AG04449 (cell line): Measurements from ENCODE around the gene LAPTM5.
A peak's percentile ranks its signal among the peaks of the same experiment; 100 is the strongest.

Source experiments
- CTCF ChIA-PET: fragments of 350-600 bp; formaldehyde crosslinking; extraction: SDS; loops from one replicate; lab custom pipeline; 2021; ENCODE audit warnings: antibody characterized with exemption; lab: Yijun Ruan, JAX
- POLR2A ChIA-PET: fragments of 400-600, 350-600 bp; formaldehyde crosslinking; extraction: SDS; loops from one replicate; lab custom pipeline; 2020; ENCODE audit warnings: antibody characterized with exemption, inconsistent platforms; lab: Yijun Ruan, JAX
- DNase-seq: peaks from one replicate; pipeline ENCODE4 v3.0.0-alpha.2; 2010; ENCODE audit warnings: low read depth, low spot score
- H3K4me3 ChIP-seq: 2 replicates; pipeline ENCODE4 v1.5.1; 2011; ENCODE audit warnings: low read depth, mild to moderate bottlenecking, control low read depth, low read length
- TF ChIP-seq, protein P1 (sequence below): IDR thresholded peaks from one replicate; pipeline ENCODE4 v1.5.1; 2011; ENCODE audit warnings: mild to moderate bottlenecking, moderate library complexity, low read length, control low read depth, inconsistent platforms; ENCODE audit not compliant: insufficient read depth; ENCODE audit errors: missing control alignments

Gene LAPTM5

DNA sequence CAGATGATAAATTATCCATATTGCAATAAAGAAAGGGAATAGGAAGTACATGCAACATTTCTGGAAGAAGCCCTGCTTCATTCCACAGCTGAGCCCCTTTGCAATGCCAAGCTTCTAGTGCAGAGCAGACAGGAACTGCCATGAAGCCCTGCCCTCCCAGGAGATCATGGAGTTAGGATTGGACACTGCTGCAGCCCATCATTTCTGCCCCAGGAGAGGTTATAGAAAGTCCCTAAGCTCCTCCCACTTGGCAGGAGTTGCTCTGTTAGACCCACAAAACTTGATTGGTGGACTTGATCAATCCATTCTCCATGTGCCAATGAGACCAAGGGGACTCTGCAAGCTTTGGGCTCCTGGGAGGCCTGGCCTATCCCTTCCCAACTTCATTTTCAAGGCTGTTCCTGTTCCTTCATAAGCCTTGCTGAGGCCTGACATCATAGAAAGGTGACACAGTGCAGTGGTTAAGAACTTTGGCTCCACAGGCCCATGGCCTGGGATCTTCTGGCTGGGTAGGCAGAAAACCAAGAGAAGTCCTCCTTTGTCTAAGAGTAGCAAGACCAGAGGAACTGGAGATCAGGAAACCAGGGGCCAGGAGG, 1.3 kb upstream of the LAPTM5 start:
- ChIA-PET CTCF (interaction anchor here (1.3 to 7.6 kb wide), 6 partner anchors 10 to 153 kb away, joined by 4 to 83 read pairs (median 9); partner anchors contain the start of gene MATN1), POLR2A (no interaction called here)
- DNase-seq, result no peak
- H3K4me3 ChIP-seq, result no peak overlapping the region
- TF ChIP-seq, protein P1, sequence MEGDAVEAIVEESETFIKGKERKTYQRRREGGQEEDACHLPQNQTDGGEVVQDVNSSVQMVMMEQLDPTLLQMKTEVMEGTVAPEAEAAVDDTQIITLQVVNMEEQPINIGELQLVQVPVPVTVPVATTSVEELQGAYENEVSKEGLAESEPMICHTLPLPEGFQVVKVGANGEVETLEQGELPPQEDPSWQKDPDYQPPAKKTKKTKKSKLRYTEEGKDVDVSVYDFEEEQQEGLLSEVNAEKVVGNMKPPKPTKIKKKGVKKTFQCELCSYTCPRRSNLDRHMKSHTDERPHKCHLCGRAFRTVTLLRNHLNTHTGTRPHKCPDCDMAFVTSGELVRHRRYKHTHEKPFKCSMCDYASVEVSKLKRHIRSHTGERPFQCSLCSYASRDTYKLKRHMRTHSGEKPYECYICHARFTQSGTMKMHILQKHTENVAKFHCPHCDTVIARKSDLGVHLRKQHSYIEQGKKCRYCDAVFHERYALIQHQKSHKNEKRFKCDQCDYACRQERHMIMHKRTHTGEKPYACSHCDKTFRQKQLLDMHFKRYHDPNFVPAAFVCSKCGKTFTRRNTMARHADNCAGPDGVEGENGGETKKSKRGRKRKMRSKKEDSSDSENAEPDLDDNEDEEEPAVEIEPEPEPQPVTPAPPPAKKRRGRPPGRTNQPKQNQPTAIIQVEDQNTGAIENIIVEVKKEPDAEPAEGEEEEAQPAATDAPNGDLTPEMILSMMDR, result no peak

DNA sequence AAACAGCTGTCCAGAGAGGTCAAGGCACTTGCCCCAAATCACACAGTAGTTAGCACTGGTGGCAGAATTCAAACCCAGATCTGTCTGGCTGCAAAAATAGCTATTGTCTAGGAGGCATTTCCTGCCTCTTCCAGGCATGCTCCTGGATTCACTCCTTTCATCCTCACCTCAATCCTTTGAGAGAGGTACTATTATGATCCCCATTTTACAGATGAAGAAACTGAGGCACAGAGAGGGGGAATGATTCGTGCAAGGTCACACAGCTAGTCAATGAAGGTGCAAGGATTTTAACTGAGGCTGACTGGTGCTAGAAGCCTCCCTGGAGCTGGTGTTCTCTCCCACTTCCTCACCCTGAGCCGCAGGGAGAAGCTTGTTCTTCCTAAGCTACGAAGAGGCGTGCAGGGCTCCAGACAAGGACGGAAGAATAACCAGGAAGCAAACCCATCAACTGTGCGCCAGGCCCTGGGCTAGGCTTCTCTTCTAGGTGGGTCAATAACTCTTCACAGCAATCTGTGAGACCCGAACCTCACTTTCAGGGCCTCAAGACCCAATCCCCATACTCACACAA, 631 bp upstream of the LAPTM5 start:
- ChIA-PET CTCF (interaction anchor here (1.3 to 7.6 kb wide), 5 partner anchors 9 to 43 kb away, joined by 6 to 83 read pairs (median 12); partner anchors contain the start of gene MATN1), POLR2A (no interaction called here)
- TF ChIP-seq, protein P1, result no peak
- no peak overlapping the region for H3K4me3 ChIP-seq
- no peak for DNase-seq

DNA sequence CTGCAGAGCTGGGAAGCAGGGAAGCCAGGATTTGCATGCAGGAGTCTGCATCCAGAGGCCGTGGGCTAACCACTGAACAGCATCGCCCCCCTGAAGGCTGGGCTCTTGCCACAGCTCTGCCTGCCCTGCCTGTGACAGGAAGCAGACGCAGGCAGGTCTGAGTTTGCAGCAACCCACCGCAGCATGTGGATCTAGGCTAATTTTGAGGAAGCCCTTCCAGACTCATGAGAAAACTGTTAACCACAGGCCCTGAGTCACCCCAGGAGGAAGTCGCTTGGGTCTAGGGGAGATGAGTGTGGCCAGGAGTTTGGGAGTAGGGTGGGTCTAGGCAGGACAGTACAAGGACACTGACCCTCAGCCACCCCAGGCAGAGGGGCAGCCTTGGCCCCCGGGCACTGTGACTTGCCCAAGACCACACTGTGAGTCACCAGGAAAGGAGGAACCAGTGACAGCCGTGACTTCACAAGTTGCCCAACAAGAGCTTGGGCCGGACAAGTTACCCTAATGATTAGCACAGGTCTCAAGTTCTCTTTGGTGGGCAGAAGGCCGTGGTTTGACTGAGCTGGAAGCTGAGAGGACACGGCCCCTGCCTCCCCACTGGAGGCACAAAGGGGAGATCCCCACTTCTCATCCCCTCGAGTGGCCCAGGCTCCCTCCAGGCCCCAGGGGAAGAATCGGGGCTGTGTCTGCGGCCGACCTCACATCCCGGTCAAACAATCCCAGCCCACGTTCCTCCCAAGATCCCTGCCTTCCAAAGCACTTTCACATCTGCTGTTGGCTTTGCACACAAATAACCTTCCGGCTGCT, 826 bp downstream of the LAPTM5 start:
- no peak overlapping the region for H3K4me3 ChIP-seq
- ChIA-PET CTCF (interaction anchor here (0.9 to 7.6 kb wide), 5 partner anchors 11 to 45 kb away, joined by 3 to 83 read pairs (median 12); no protein-coding TSS in a partner anchor), POLR2A (no interaction called here)
- DNase-seq, result peak; percentile 50
- TF ChIP-seq, protein P1, result no peak

DNA sequence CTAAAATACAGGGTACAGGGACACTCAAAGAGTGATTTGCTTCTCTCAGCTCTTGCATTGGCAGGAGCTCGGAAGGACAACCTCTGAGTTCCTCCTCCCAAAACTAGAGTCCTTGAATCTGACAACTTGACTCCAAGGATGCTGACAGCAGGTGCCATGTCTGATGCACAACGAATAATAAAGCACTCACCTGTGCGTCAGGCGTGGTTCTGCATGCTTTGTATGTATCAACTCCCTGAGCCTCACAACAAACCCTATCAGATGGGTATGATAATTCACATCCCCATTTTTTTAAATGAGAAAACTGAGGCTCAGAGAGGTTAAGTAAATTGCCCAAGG, 1.4 kb downstream of the LAPTM5 start:
- CTCF ChIA-PET, result interaction anchor here (0.9 to 7.6 kb wide), 5 partner anchors 12 to 46 kb away, joined by 3 to 83 read pairs (median 12); no protein-coding TSS in a partner anchor
- H3K4me3 ChIP-seq, result no peak overlapping the region
- POLR2A ChIA-PET, result no interaction called here

DNA sequence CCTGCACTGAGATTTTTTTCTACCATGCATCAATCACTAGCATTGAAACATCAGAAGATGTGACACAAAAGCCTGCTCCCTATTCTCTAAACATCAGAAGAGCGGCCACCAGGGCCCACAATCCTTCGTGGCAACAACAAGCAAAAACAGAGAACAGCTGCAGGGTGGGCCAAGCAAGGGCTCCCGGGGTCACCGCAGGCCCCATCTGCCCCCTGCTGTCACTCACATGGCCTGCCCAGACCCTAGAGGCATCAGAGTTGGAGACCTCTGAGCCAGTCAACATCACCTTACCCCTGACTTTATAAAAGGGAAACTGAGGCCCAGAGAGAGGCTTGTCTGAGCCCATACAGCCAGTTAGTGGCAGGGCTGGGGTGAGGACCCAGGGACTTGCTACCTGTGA, 1.8 kb downstream of the LAPTM5 start:
- ChIA-PET POLR2A (no interaction called here), CTCF (interaction anchor here (0.9 to 7.6 kb wide), 3 partner anchors 12 to 36 kb away, joined by 3 to 83 read pairs (median 27); no protein-coding TSS in a partner anchor)
- H3K4me3 ChIP-seq, result no peak overlapping the region
- TF ChIP-seq, protein P1, result no peak
- DNase-seq, result no peak

More for the DNA sequence above, 1.4 kb downstream of the LAPTM5 start:
- TF ChIP-seq, protein P1, result no peak
- no peak for DNase-seq

DNA sequence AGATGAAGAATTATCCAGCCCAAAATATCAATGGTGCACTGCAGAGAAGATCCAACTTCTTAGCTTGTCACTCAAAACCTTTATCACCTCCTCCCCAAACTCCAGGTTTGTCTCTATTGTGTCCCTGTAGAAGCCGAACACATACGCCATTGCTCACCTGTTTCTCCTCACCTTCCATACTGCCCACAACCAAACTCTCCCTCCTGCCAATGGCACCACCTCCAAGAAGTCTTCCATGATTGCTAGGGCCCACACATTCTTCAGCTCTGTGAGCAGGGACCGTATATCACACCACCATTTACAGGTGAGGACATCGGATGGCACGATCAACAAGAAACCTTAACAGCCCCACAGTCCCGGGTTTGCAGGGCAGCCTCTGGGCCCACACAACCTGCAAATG, 2.2 kb downstream of the LAPTM5 start:
- ChIA-PET POLR2A (no interaction called here), CTCF (interaction anchor here (1.1 to 7.6 kb wide), 3 partner anchors 8 to 35 kb away, joined by 4 to 83 read pairs (median 27); no protein-coding TSS in a partner anchor)

More for the DNA sequence above, 2.2 kb downstream of the LAPTM5 start:
- TF ChIP-seq, protein P1, result no peak
- no peak overlapping the region for H3K4me3 ChIP-seq
- no peak for DNase-seq
